Measurements from ENCODE around the gene DHFR2.
"Not testable (repeated sequence)": the region's sequence is repeated elsewhere in the genome, so short reads cannot be mapped to it uniquely, and the experiment has no call there.

Gene DHFR2

GRCh38 chr3:94062513-94063404 is at the start of gene DHFR2, which contains the start of gene NSUN3:
Gene DHFR2, minus strand, starts transcription at chr3:94062916. Its CDS starts 1,405 bp downstream, at chr3:94061511.
Gene NSUN3, plus strand, starts transcription at chr3:94063061. Its CDS starts 66 bp downstream, at chr3:94063127.
- DNase-seq (ENCODE audit: low read depth), result peak; percentile 60

GRCh38 chr3:94110854-94111253 is 48.1 kb upstream of the DHFR2 start:
- no peak for DNase-seq (ENCODE audit: low read depth)

GRCh38 chr3:94110232-94110631 is 47.5 kb upstream of the DHFR2 start:
- not testable (repeated sequence) for DNase-seq (ENCODE audit: low read depth)

GRCh38 chr3:94106268-94106667 is 43.6 kb upstream of the DHFR2 start:
- no peak for DNase-seq (ENCODE audit: low read depth)

- no peak for DNase-seq (ENCODE audit: low read depth)
These were observed 39.1 kb upstream of the DHFR2 start for GRCh38 chr3:94101860-94102259.

GRCh38 chr3:94099311-94099710 is 36.6 kb upstream of the DHFR2 start:
- no peak for DNase-seq (ENCODE audit: low read depth)

- no peak for DNase-seq (ENCODE audit: low read depth)
These were observed 35.7 kb upstream of the DHFR2 start for GRCh38 chr3:94098452-94098851.

- DNase-seq (ENCODE audit: low read depth), result no peak
These were observed 32.4 kb upstream of the DHFR2 start for GRCh38 chr3:94095111-94095510.

GRCh38 chr3:94093151-94093550 is 30.4 kb upstream of the DHFR2 start:
- no peak for DNase-seq (ENCODE audit: low read depth)

GRCh38 chr3:94092086-94092485 is 29.4 kb upstream of the DHFR2 start:
- no peak for DNase-seq (ENCODE audit: low read depth)

GRCh38 chr3:94089126-94089525 is 26.4 kb upstream of the DHFR2 start:
- no peak for DNase-seq (ENCODE audit: low read depth)

GRCh38 chr3:94083261-94083660 is 20.5 kb upstream of the DHFR2 start:
- no peak for DNase-seq (ENCODE audit: low read depth)

- DNase-seq (ENCODE audit: low read depth), result no peak
These were observed 19.7 kb upstream of the DHFR2 start for GRCh38 chr3:94082391-94082937.

GRCh38 chr3:94081884-94082283 is 19.2 kb upstream of the DHFR2 start:
- no peak for DNase-seq (ENCODE audit: low read depth)

GRCh38 chr3:94080552-94080951 is 17.8 kb upstream of the DHFR2 start:
- not testable (repeated sequence) for DNase-seq (ENCODE audit: low read depth)

- no peak for DNase-seq (ENCODE audit: low read depth)
These were observed 13.3 kb upstream of the DHFR2 start for GRCh38 chr3:94076055-94076454.

GRCh38 chr3:94071713-94072284 is 9.1 kb upstream of the DHFR2 start:
- no peak for DNase-seq (ENCODE audit: low read depth)

GRCh38 chr3:94070341-94070911 is 7.7 kb upstream of the DHFR2 start:
- DNase-seq (ENCODE audit: low read depth), result no peak

- no peak for DNase-seq (ENCODE audit: low read depth)
These were observed 6.6 kb upstream of the DHFR2 start for GRCh38 chr3:94069194-94069813.

GRCh38 chr3:94066506-94067500 is 4.1 kb upstream of the DHFR2 start:
- no peak for DNase-seq (ENCODE audit: low read depth)

Data from stimulated activated CD8-positive, alpha-beta memory T cell treated with anti-CD3 and anti-CD28 coated beads, Interleukin-15, amount 100 ng/mL, for 1 hour (primary cell).